Hepatic stellate cell (primary cell): Measurements from ENCODE around the gene PTPRN2.
"Not testable (repeated sequence)": the region's sequence is repeated elsewhere in the genome, so short reads cannot be mapped to it uniquely, and the experiment has no call there.

ENCODE experiments used
- DNase-seq: peaks from one replicate; pipeline ENCODE4 v3.0.0; 2011; ENCODE audit warnings: low spot score

Gene PTPRN2

GRCh38 chr7:157952050-157952667, 635.5 kb downstream of the PTPRN2 start:
- DNase-seq: no peak

GRCh38 chr7:157951300-157952049, 636.1 kb downstream of the PTPRN2 start:
- no peak for DNase-seq

GRCh38 chr7:157949711-157950110, 637.9 kb downstream of the PTPRN2 start:
- no peak for DNase-seq

GRCh38 chr7:157947504-157947903, 640.1 kb downstream of the PTPRN2 start:
- DNase-seq: no peak

- no peak for DNase-seq
Observed at GRCh38 chr7:157946398-157947060, 641.1 kb downstream of the PTPRN2 start.

GRCh38 chr7:157945401-157945800, 642.2 kb downstream of the PTPRN2 start:
- no peak for DNase-seq

GRCh38 chr7:157944734-157945291, 642.8 kb downstream of the PTPRN2 start:
- no peak for DNase-seq

GRCh38 chr7:157944051-157944450, 643.6 kb downstream of the PTPRN2 start:
- DNase-seq: no peak

- no peak for DNase-seq
Observed at GRCh38 chr7:157943561-157943960, 644.1 kb downstream of the PTPRN2 start.

GRCh38 chr7:157941210-157941609, 646.4 kb downstream of the PTPRN2 start:
- DNase-seq: no peak

GRCh38 chr7:157940497-157940896, 647.1 kb downstream of the PTPRN2 start:
- DNase-seq: no peak

GRCh38 chr7:157938211-157938610, 649.4 kb downstream of the PTPRN2 start:
- DNase-seq: no peak

GRCh38 chr7:157937406-157937805, 650.2 kb downstream of the PTPRN2 start:
- no peak for DNase-seq

- no peak for DNase-seq
Observed at GRCh38 chr7:157936976-157937375, 650.6 kb downstream of the PTPRN2 start.

- not testable (repeated sequence) for DNase-seq
Observed at GRCh38 chr7:157935721-157936120, 651.9 kb downstream of the PTPRN2 start.

GRCh38 chr7:157933219-157934155, 654.1 kb downstream of the PTPRN2 start:
- DNase-seq: not testable (repeated sequence)

GRCh38 chr7:157932498-157933218, 655.0 kb downstream of the PTPRN2 start:
- DNase-seq: no peak

- no peak for DNase-seq
Observed at GRCh38 chr7:157930926-157931466, 656.6 kb downstream of the PTPRN2 start.

- no peak for DNase-seq
Observed at GRCh38 chr7:157930441-157930840, 657.2 kb downstream of the PTPRN2 start.

GRCh38 chr7:157929671-157930070, 658.0 kb downstream of the PTPRN2 start:
- no peak for DNase-seq
